Astrocyte (in vitro differentiated cells and primary cell): ENCODE results near the gene SERTM1. TPM values are rescaled to one million over a fixed set of nuclear protein-coding genes. Genes with fewer than 3 reads are reported as not detected.

Experiments used
- DNase-seq: peaks from one replicate; pipeline ENCODE4 v3.0.0-alpha.2; 2010; ENCODE audit warnings: low read depth
- FAIRE-seq: peaks from 2 replicates; lab custom pipeline; 2011; peaks lifted over from hg19 to GRCh38; lab: Jason Lieb, UNC
- H2AFZ ChIP-seq: 2 replicates; pipeline ENCODE4 v1.6.0; 2012; ENCODE audit warnings: low read depth, low read length, inconsistent platforms
- H3K27ac ChIP-seq: 2 replicates; pipeline ENCODE4 v1.5.1; 2011; ENCODE audit warnings: low read depth, low read length, inconsistent platforms
- H3K27me3 ChIP-seq: 2 replicates; pipeline ENCODE4 v1.6.0; 2011; ENCODE audit warnings: low read length, inconsistent platforms; ENCODE audit not compliant: insufficient read depth
- H3K36me3 ChIP-seq: 2 replicates; pipeline ENCODE4 v1.5.1; 2011; ENCODE audit warnings: low read length, inconsistent platforms; ENCODE audit not compliant: insufficient read depth
- H3K4me1 ChIP-seq: 2 replicates; pipeline ENCODE4 v1.5.1; 2011; ENCODE audit warnings: low read length, inconsistent platforms; ENCODE audit not compliant: insufficient read depth
- H3K4me2 ChIP-seq: 2 replicates; pipeline ENCODE4 v1.6.0; 2012; ENCODE audit warnings: low read length, inconsistent platforms
- H3K4me3 ChIP-seq: 2 replicates; pipeline ENCODE4 v1.5.1; 2011; ENCODE audit warnings: low read depth, mild to moderate bottlenecking, low read length, inconsistent platforms; ENCODE audit not compliant: insufficient read depth
- H3K79me2 ChIP-seq: 2 replicates; pipeline ENCODE4 v1.6.0; 2012; ENCODE audit warnings: mild to moderate bottlenecking, low read length, inconsistent platforms; ENCODE audit not compliant: insufficient read depth
- H3K9ac ChIP-seq: 2 replicates; pipeline ENCODE4 v1.6.0; 2012; ENCODE audit warnings: mild to moderate bottlenecking, low read length, inconsistent platforms
- H3K9me3 ChIP-seq: 2 replicates; pipeline ENCODE4 v1.5.1; 2012; ENCODE audit warnings: low read depth, mild to moderate bottlenecking, low read length, inconsistent platforms; ENCODE audit not compliant: insufficient read depth
- H4K20me1 ChIP-seq: 2 replicates; pipeline ENCODE4 v1.6.0; 2012; ENCODE audit warnings: low read length, inconsistent platforms; ENCODE audit not compliant: insufficient read depth
- H3K27ac Mint-ChIP-seq: one replicate; pipeline ENCODE4 v1.8.0; 2021; ENCODE audit warnings: mild to moderate bottlenecking, mixed read lengths; ENCODE audit not compliant: unreplicated experiment
- H3K27me3 Mint-ChIP-seq: one replicate; pipeline ENCODE4 v1.8.0; 2021; ENCODE audit warnings: low read depth, mixed read lengths; ENCODE audit not compliant: unreplicated experiment
- H3K36me3 Mint-ChIP-seq: one replicate; pipeline ENCODE4 v1.8.0; 2021; ENCODE audit warnings: low read depth, mixed read lengths; ENCODE audit not compliant: unreplicated experiment
- H3K4me1 Mint-ChIP-seq: one replicate; pipeline ENCODE4 v1.8.0; 2021; ENCODE audit warnings: low read depth, mixed read lengths; ENCODE audit not compliant: unreplicated experiment
- H3K4me3 Mint-ChIP-seq: one replicate; pipeline ENCODE4 v1.8.0; 2021; ENCODE audit warnings: mild to moderate bottlenecking, moderate library complexity, mixed read lengths; ENCODE audit not compliant: unreplicated experiment
- H3K9me3 Mint-ChIP-seq: one replicate; pipeline ENCODE4 v1.8.0; 2021; ENCODE audit warnings: mild to moderate bottlenecking, mixed read lengths; ENCODE audit not compliant: unreplicated experiment
- CTCF ChIP-seq: IDR thresholded peaks from 2 replicates; pipeline ENCODE4 v1.5.1; 2011; ENCODE audit warnings: low read depth, mild to moderate bottlenecking, inconsistent platforms, low read length, moderate library complexity; ENCODE audit not compliant: insufficient read depth
- EZH2 ChIP-seq: IDR thresholded peaks from 2 replicates; pipeline ENCODE4 v1.6.1; 2012; ENCODE audit warnings: mild to moderate bottlenecking, low read length, inconsistent platforms; ENCODE audit not compliant: insufficient read depth
- total RNA-seq: library from RNA; stranded (reverse); gene quantifications from 2 replicates; pipeline ENCODE4 v1.2.1, GENCODE V29; 2021

Gene SERTM1
- total RNA-seq, 1 donor from 2014 or later, result 0.34 TPM

DNA sequence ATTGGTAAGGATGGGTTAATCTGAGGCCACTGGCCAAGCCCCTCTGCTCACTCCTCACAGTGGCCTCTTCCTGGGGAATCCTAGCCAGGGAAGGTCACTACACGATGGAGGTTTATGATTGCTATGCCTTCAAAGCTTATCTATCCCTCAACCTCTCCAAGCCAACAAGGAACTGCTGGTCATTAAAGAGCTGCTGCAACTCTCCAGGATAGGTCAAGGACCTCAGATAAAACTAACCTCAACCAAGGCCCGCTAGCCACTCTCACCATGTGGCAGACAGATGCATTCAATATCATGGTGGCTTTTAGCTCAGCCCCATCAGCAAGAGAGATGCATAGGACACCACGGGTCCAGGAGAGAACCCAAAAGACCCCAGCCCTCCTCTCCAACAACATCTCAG lies 71.6 kb downstream of the SERTM1 start:
- H3K4me3 Mint-ChIP-seq, result no peak overlapping the region
- Histone ChIP-seq H3K27me3 (no peaks in the 10 kb centered on the region), H4K20me1 (no peaks in the 10 kb centered on the region), H3K27ac (no peak overlapping the region), H3K4me2 (no peak overlapping the region), H3K4me1 (no peaks in the 10 kb centered on the region), H3K4me3 (no peak overlapping the region), H3K36me3 (no peaks in the 10 kb centered on the region), H2AFZ (no peak overlapping the region), H3K9ac (no peak overlapping the region), H3K79me2 (no peaks in the 10 kb centered on the region), H3K9me3 (no peaks in the 10 kb centered on the region)
- DNase-seq, result peak; percentile 51
- no peaks in the 10 kb centered on the region for H3K27me3 Mint-ChIP-seq
- H3K4me1 Mint-ChIP-seq, result peaks cover 1% of the 10 kb centered on the region
- no peak for TF ChIP-seq EZH2
- TF ChIP-seq CTCF, result no peak
- no peaks in the 10 kb centered on the region for H3K36me3 Mint-ChIP-seq
- no peak for FAIRE-seq
- peaks cover 6% of the 10 kb centered on the region for H3K9me3 Mint-ChIP-seq
- H3K27ac Mint-ChIP-seq, result no peak overlapping the region

DNA sequence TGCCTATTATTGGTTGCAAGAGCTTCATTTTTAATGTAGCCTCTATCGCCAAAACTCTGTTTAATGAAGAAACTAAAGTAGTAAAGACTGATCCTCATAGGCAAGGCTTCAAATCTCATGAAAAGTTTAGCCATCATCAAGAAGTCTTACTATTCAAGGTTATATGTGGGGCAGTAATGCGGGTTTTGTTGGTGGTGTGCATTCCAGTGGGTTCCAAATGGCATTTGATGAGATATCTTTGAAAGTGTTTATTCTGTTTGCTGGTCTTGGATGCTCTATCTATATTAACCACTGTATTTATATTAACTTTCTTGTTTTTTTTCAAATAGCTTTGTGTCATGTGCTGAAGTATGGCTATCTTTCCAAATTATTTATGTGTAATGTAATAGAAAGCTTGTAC lies 72.2 kb downstream of the SERTM1 start:
- H3K4me3 Mint-ChIP-seq, result no peak overlapping the region
- H3K27ac Mint-ChIP-seq, result no peak overlapping the region
- no peak overlapping the region for H3K9ac ChIP-seq
- H3K9me3 ChIP-seq, result no peaks in the 10 kb centered on the region
- no peak overlapping the region for H2AFZ ChIP-seq
- no peaks in the 10 kb centered on the region for H3K36me3 ChIP-seq
- FAIRE-seq, result no peak
- TF ChIP-seq EZH2 (no peak), CTCF (no peak)
- H3K4me3 ChIP-seq, result no peak overlapping the region
- H3K36me3 Mint-ChIP-seq, result no peaks in the 10 kb centered on the region
- no peaks in the 10 kb centered on the region for H3K27me3 ChIP-seq
- DNase-seq, result peak; percentile 57
- peaks cover 11% of the 10 kb centered on the region for H3K9me3 Mint-ChIP-seq
- no peaks in the 10 kb centered on the region for H3K4me1 ChIP-seq
- no peaks in the 10 kb centered on the region for H3K27me3 Mint-ChIP-seq
- peaks cover 1% of the 10 kb centered on the region for H3K4me1 Mint-ChIP-seq
- no peak overlapping the region for H3K27ac ChIP-seq
- H3K79me2 ChIP-seq, result no peaks in the 10 kb centered on the region
- no peak overlapping the region for H3K4me2 ChIP-seq
- H4K20me1 ChIP-seq, result no peaks in the 10 kb centered on the region

Other genes starting within 250 kb of the SERTM1 start
- gene CCNA1, start 241.5 kb upstream of the SERTM1 start, total RNA-seq, result 0.70 and 0.91 TPM in 2 replicates
- gene RFXAP, start 145.2 kb downstream of the SERTM1 start, total RNA-seq, result 5.5 and 5.9 TPM in 2 replicates
- gene SMAD9, start 246.2 kb downstream of the SERTM1 start, total RNA-seq, result 2.8 and 2.9 TPM in 2 replicates